H9 (cell line): ENCODE measurements around the gene MAPK6. TPM values are rescaled to one million over a fixed set of nuclear protein-coding genes. Genes with fewer than 3 reads are reported as not detected.

ENCODE experiments used
- DNase-seq: peaks from one replicate; pipeline ENCODE4 v3.0.0-alpha.2; 2017
- H2AFZ ChIP-seq: one replicate; pipeline ENCODE4 v1.6.1; 2013; ENCODE audit warnings: mild to moderate bottlenecking, low read length, control low read depth, moderate library complexity
- H2AK5ac ChIP-seq: 2 replicates; pipeline ENCODE4 v1.6.1; 2013; ENCODE audit warnings: low read length, control low read depth, mixed read lengths; ENCODE audit not compliant: insufficient read length
- H2BK120ac ChIP-seq: one replicate; pipeline ENCODE4 v1.6.1; 2013; ENCODE audit warnings: low read depth, mild to moderate bottlenecking, low read length, control low read depth, inconsistent platforms; ENCODE audit not compliant: poor library complexity, severe bottlenecking
- H2BK12ac ChIP-seq: 2 replicates; pipeline ENCODE4 v1.6.1; 2013; ENCODE audit warnings: low read length, control low read depth, mixed read lengths, low read depth; ENCODE audit not compliant: insufficient read length
- H2BK15ac ChIP-seq: 2 replicates; pipeline ENCODE4 v1.6.1; 2013; ENCODE audit warnings: low read depth, low read length, control low read depth
- H2BK20ac ChIP-seq: one replicate; pipeline ENCODE4 v1.6.1; 2013; ENCODE audit warnings: low read depth, mild to moderate bottlenecking, low read length, control low read depth, inconsistent platforms; ENCODE audit not compliant: poor library complexity, severe bottlenecking
- H2BK5ac ChIP-seq: 2 replicates; pipeline ENCODE4 v1.6.1; 2013; ENCODE audit warnings: low read length, control low read depth, mixed read lengths; ENCODE audit not compliant: insufficient read length
- H3K14ac ChIP-seq: 2 replicates; pipeline ENCODE4 v1.6.1; 2013; ENCODE audit warnings: low read length, control low read depth; ENCODE audit not compliant: insufficient read depth
- H3K18ac ChIP-seq: 2 replicates; pipeline ENCODE4 v1.6.1; 2013; ENCODE audit warnings: low read depth, mild to moderate bottlenecking, mixed read lengths, low read length, control low read depth; ENCODE audit not compliant: insufficient read length
- H3K23ac ChIP-seq: 2 replicates; pipeline ENCODE4 v1.6.1; 2013; ENCODE audit warnings: low read length, control low read depth, mixed read lengths, low read depth; ENCODE audit not compliant: insufficient read length
- H3K23me2 ChIP-seq: 2 replicates; pipeline ENCODE4 v1.6.1; 2013; ENCODE audit warnings: low read depth, mild to moderate bottlenecking, mixed read lengths, low read length, control low read depth; ENCODE audit not compliant: insufficient read length, poor library complexity, severe bottlenecking
- H3K27ac ChIP-seq: 2 replicates; pipeline ENCODE4 v1.5.1; 2013; ENCODE audit warnings: low read length, control low read depth, mixed read lengths, low read depth; ENCODE audit not compliant: insufficient read length
- H3K27me3 ChIP-seq: 2 replicates; pipeline ENCODE4 v1.6.1; 2013; ENCODE audit warnings: low read length, control low read depth, inconsistent platforms; ENCODE audit not compliant: insufficient read depth
- H3K4ac ChIP-seq: 2 replicates; pipeline ENCODE4 v1.6.1; 2013; ENCODE audit warnings: low read depth, mild to moderate bottlenecking, control low read depth, inconsistent platforms, low read length, moderate library complexity
- H3K4me1 ChIP-seq: 2 replicates; pipeline ENCODE4 v1.6.1; 2013; ENCODE audit warnings: low read length, control low read depth, inconsistent platforms; ENCODE audit not compliant: insufficient read depth
- H3K4me2 ChIP-seq: 2 replicates; pipeline ENCODE4 v1.6.1; 2013; ENCODE audit warnings: low read length, control low read depth, mixed read lengths; ENCODE audit not compliant: insufficient read length, insufficient read depth
- H3K56ac ChIP-seq: 2 replicates; pipeline ENCODE4 v1.6.1; 2013; ENCODE audit warnings: low read depth, mild to moderate bottlenecking, mixed read lengths, low read length, control low read depth; ENCODE audit not compliant: insufficient read length
- H3K79me1 ChIP-seq: 2 replicates; pipeline ENCODE4 v1.6.1; 2013; ENCODE audit warnings: low read depth, mild to moderate bottlenecking, moderate library complexity, low read length, control low read depth, inconsistent platforms; ENCODE audit not compliant: insufficient read depth, poor library complexity, severe bottlenecking
- H3K79me2 ChIP-seq: 2 replicates; pipeline ENCODE4 v1.6.1; 2013; ENCODE audit warnings: low read length, control low read depth, inconsistent platforms; ENCODE audit not compliant: insufficient read depth
- H3K9ac ChIP-seq: 2 replicates; pipeline ENCODE4 v1.6.1; 2013; ENCODE audit warnings: low read length, control low read depth, mixed read lengths; ENCODE audit not compliant: insufficient read length; ENCODE audit errors: extremely low read depth
- H3K9me3 ChIP-seq: one replicate; pipeline ENCODE4 v1.6.1; 2013; ENCODE audit warnings: low read depth, low read length, inconsistent platforms; ENCODE audit not compliant: control insufficient read depth
- H3T11ph ChIP-seq: one replicate; pipeline ENCODE4 v1.6.1; 2013; ENCODE audit warnings: mild to moderate bottlenecking, low read length, control low read depth, inconsistent platforms
- H4K20me1 ChIP-seq: one replicate; pipeline ENCODE4 v1.6.1; 2013; ENCODE audit not compliant: control insufficient read depth, insufficient read length, insufficient read depth
- H4K5ac ChIP-seq: 2 replicates; pipeline ENCODE4 v1.6.1; 2013; ENCODE audit warnings: low read depth, mild to moderate bottlenecking, mixed read lengths, low read length, control low read depth; ENCODE audit not compliant: insufficient read length
- H4K8ac ChIP-seq: replicated peaks from 2 replicates; pipeline ENCODE4 v1.6.1; 2013; ENCODE audit warnings: low read length, control low read depth, mixed read lengths, low read depth; ENCODE audit not compliant: insufficient read length
- H4K91ac ChIP-seq: 2 replicates; pipeline ENCODE4 v1.6.1; 2013; ENCODE audit warnings: low read depth, mild to moderate bottlenecking, moderate library complexity, mixed read lengths, low read length, control low read depth; ENCODE audit not compliant: insufficient read length
- H3K27ac Mint-ChIP-seq, 3 experiments: 2 replicates in 2 of 3; 3 replicates in 1 of 3; pipeline ENCODE4 v1.8.0; 2020 to 2021; ENCODE audit warnings: mixed read lengths in 3 of 3, mild to moderate bottlenecking in 1 of 3, moderate library complexity in 1 of 3
- H3K27me3 Mint-ChIP-seq: 2 replicates; pipeline ENCODE4 v1.8.0; 2021; ENCODE audit warnings: low read depth, mild to moderate bottlenecking, moderate library complexity, mixed read lengths
- H3K36me3 Mint-ChIP-seq, 3 experiments: 2 replicates in 2 of 3; 3 replicates in 1 of 3; pipeline ENCODE4 v1.8.0; 2020 to 2021; ENCODE audit warnings: low read depth in 3 of 3, mixed read lengths in 3 of 3; ENCODE audit not compliant: insufficient read depth in 1 of 3
- H3K4me1 Mint-ChIP-seq, 2 experiments: 2 replicates each; pipeline ENCODE4 v1.8.0; 2020; ENCODE audit warnings: mixed read lengths in 2 of 2
- H3K4me3 Mint-ChIP-seq, 2 experiments: 2 replicates in 1 of 2; 3 replicates in 1 of 2; pipeline ENCODE4 v1.8.0; 2020 to 2021; ENCODE audit warnings: mild to moderate bottlenecking in 2 of 2, mixed read lengths in 2 of 2, moderate library complexity in 1 of 2
- H3K9me3 Mint-ChIP-seq, 2 experiments: 2 replicates in 1 of 2; 3 replicates in 1 of 2; pipeline ENCODE4 v1.8.0; 2020; ENCODE audit warnings: mild to moderate bottlenecking in 2 of 2, mixed read lengths in 2 of 2, moderate library complexity in 1 of 2
- CTCF ChIP-seq: fragments of 200-600 bp; sonication (generic); conservative IDR thresholded peaks from 3 replicates; pipeline ENCODE4 v1.8.0; 2021; ENCODE audit warnings: antibody characterized with exemption, mild to moderate bottlenecking
- WGBS: extraction: QIAGEN DNeasy Blood & Tissue Kit; methylation state at CpG from one replicate; pipeline ENCODE4 v1.1.7; 2013; ENCODE audit warnings: missing lambda C conversion rate, low lambda C conversion rate, mixed read lengths; ENCODE audit not compliant: insufficient read length; ENCODE audit errors: extremely low coverage; 5-methylcytosine and 5-hydroxymethylcytosine counted together
- total RNA-seq: library from RNA; stranded (reverse); gene quantifications from 2 replicates; pipeline ENCODE4 v1.2.1, GENCODE V29; 2021

Gene MAPK6
- total RNA-seq, 1 experiment from 2014 or later = 88.6 TPM

GRCh38 chr15:52050416-52050815 is 31.4 kb downstream of the MAPK6 start:
- no peak for TF ChIP-seq CTCF
- Histone ChIP-seq H2BK120ac (no peak overlapping the region), H3T11ph (no peak overlapping the region), H3K23me2 (no peaks in the 10 kb centered on the region), H3K4me2 (no peak overlapping the region), H3K4ac (no peak overlapping the region), H3K79me1 (peaks cover 6% of the 10 kb centered on the region), H3K27me3 (no peaks in the 10 kb centered on the region), H3K9ac (no peak overlapping the region), H2BK15ac (no peak overlapping the region), H3K56ac (no peak overlapping the region), H4K8ac (no peak overlapping the region), H3K9me3 (no peaks in the 10 kb centered on the region), H3K4me1 (no peaks in the 10 kb centered on the region), H3K27ac (no peak overlapping the region), H2BK20ac (no peak overlapping the region), H3K14ac (no peak overlapping the region), H2AK5ac (no peak overlapping the region), H3K79me2 (no peaks in the 10 kb centered on the region), H3K23ac (no peak overlapping the region), H4K20me1 (no peaks in the 10 kb centered on the region), H2BK5ac (no peak overlapping the region), H2BK12ac (no peak overlapping the region), H2AFZ (no peak overlapping the region), H4K91ac (no peak overlapping the region), H4K5ac (no peak overlapping the region), H3K18ac (no peak overlapping the region)
- Mint-ChIP-seq H3K27me3 (no peaks in the 10 kb centered on the region; the same call in 1 of the 2 replicates), H3K9me3 (peaks cover 0 to 7% of the 10 kb centered on the region in 2 experiments; a peak in 3 of 5 replicates), H3K4me3 (no peak overlapping the region), H3K36me3 (peaks cover 41 to 74% (median 69%) of the 10 kb centered on the region in 3 experiments), H3K4me1 (peaks cover 6% of the 10 kb centered on the region in 2 experiments; a peak in 3 of 4 replicates), H3K27ac (no peak overlapping the region)
- WGBS = 100% methylated on average over 1 of the region's 1 CpG
- DNase-seq = no peak
